Hair follicular keratinocyte (primary cell): ENCODE results near the gene GPR22. TPM values are rescaled to one million over a fixed set of nuclear protein-coding genes. Genes with fewer than 3 reads are reported as not detected.

ENCODE experiments used
- total RNA-seq: library from RNA; depleted of rRNA; stranded (reverse); fragments of >200 nt; gene quantifications from 2 replicates; pipeline ENCODE4 v1.2.3, GENCODE V29; 2015

Gene GPR22
- not detected in 2 replicates for total RNA-seq

GRCh38 chr7:107469929-107470328 is at the start of gene GPR22:
TSS of gene GPR22 (plus strand) at chr7:107470057. CDS start at chr7:107474061, 4,004 bp downstream.

Other genes with a start within 250 kb of the GPR22 start
- 40.1 and 50.3 TPM in 2 replicates for gene COG5, start 93.9 kb downstream of the GPR22 start, total RNA-seq
- gene DUS4L, start 93.9 kb downstream of the GPR22 start, total RNA-seq, result 9.9 and 12.4 TPM in 2 replicates
- 114 and 132 TPM in 2 replicates for gene BCAP29, start 110.2 kb downstream of the GPR22 start, total RNA-seq
- gene SLC26A4, start 190.8 kb downstream of the GPR22 start, total RNA-seq, result 0.08 and 0.62 TPM in 2 replicates